ENCODE measurements around the gene ALDH3B1.
A peak's percentile ranks its signal among the peaks of the same experiment; 100 is the strongest.
"Not testable (repeated sequence)": the region's sequence is repeated elsewhere in the genome, so short reads cannot be mapped to it uniquely, and the experiment has no call there.

The ALDH3B1 gene, protein sequence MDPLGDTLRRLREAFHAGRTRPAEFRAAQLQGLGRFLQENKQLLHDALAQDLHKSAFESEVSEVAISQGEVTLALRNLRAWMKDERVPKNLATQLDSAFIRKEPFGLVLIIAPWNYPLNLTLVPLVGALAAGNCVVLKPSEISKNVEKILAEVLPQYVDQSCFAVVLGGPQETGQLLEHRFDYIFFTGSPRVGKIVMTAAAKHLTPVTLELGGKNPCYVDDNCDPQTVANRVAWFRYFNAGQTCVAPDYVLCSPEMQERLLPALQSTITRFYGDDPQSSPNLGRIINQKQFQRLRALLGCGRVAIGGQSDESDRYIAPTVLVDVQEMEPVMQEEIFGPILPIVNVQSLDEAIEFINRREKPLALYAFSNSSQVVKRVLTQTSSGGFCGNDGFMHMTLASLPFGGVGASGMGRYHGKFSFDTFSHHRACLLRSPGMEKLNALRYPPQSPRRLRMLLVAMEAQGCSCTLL

DNA sequence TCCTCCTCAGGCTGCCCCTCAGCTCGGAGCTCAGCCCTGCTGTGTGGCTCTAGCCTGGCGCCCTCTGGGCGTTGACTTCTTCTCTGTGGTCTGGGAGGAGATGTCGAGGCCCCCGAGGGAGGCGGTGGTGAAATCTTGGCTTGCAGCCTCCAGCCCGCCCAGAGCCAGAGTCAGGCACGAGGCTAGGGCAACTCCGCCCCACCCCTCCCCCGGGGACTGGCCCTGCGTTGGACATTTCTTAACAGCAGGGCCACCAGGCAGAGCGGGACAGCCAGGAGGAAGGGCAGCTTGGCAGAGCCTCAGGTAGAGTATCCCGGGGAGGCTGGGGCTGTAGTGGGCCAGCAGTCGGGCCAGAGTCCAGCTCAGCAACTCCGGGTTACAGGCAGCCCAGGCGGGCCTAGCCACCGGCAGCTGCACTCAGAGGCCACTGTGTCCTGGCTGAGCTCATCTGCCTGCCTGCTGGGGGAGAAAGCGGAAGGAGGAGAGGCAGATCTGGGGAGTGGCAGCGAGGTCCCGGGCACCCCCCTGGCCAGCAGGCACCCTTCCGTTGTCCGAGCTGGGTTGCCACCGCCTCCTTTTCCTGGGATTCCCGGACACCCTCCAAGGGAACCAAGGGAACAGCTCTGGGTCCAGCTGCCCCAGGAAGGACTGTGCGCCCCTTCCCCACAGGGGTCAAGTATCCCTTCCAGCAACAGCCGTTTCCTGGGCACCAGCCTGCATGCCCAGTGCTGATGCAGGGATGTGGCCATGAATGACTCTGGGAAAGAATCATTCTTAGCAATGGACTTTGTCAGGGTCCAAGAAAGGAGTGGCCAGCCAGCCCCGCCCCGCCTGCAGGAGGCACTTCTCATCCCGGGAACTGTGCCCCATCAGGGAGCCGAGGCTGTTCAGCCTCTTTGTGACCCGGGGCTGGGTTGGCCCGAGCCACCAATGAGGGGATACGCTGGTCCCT is at the start of gene ALDH3B1:
Gene ALDH3B1, plus strand, starts transcription at position 238 of the 952 bp plus-strand sequence. CDS start 4,971 bp downstream, outside the sequence.
- no peak for DNase-seq (ENCODE audit: low read depth in 2 of 2)

- not testable (repeated sequence) for DNase-seq (ENCODE audit: low read depth in 2 of 2)
Measured at GRCh38 chr11:67963217-67963616, 46.9 kb upstream of the ALDH3B1 start.

DNA sequence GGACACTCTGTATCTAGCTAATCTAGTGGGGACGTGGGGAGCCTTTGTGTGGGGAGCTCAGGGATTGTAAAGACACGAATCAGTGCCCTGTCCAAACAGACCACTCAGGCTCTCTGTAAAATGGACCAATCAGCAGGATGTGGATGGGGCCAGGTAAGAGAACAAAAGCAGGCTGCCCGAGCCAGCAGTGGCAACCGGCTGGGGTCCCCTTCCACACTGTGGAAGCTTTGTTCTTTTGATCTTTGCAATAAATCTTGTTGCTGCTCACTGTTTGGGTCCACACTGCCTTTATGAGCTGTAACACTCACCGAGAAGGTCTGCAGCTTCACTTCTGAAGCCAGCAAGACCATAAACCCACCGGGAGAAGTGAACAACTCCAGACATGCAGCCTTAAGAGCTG is 46.2 kb upstream of the ALDH3B1 start:
- not testable (repeated sequence) for DNase-seq (ENCODE audit: low read depth in 2 of 2)

DNA sequence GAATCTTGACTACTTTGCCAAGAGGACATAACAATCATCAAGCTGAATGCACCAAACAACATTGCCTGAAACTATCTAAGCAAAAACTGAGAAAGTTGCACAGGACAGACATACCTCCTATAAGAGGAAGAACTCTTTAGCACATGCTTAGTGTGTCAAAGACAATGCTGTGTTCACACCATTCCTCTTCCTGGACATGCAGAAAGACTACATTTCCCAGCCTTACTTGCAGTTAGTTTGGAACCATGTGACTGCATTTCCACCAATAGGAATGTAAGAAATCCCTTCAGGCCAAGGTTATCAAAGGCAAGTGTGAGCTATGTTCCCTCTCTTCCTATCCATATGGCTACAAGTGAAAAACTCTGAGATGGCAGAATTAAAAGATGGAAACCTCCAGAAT is 45.4 kb upstream of the ALDH3B1 start:
- not testable (repeated sequence) for DNase-seq (ENCODE audit: low read depth in 2 of 2)

DNA sequence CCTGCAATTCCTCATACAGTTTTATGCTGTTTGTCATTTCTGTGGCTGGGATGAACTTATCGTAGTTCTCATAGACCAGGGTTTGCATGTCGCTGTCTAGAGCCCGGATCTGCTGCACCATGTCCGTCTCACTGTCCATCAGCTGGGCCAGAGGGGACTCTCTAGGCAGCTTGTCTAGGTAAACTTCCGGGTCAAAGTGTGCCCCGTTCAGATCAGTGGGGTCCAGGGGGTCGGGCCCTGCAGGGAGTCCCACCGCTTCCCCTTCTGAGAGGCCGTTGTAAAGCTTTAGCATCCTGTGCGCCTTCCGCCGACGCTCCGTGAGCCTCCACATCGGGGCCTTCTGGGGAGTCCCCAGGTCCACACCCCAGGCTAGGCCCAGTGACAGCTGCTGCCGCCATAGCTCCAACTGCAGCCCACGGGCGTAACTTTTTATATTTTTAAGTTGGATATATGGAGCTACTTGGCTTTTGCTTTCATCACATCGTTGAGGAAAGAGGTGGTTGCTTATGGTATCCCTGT is 44.2 kb upstream of the ALDH3B1 start:
- not testable (repeated sequence) for DNase-seq (ENCODE audit: low read depth in 2 of 2)

DNA sequence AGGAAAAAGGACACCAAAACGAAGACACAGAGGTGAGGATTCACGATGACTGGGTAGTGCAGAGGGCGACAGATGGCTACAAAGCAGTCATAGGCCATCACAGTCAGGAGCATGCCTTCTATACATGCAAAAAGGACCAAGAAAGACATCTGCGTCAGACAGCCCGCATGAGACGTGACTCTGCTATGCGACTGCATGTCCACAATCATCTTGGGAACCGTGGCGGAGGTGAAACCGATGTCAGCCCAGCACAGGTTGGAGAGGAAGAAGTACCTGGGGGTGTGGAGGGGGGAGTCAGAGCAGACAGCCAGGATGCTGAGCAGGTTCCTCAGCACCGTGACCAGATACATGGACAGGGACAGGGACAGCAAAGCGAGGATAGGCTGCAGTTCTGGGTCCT is 35.4 kb upstream of the ALDH3B1 start:
- DNase-seq (ENCODE audit: low read depth in 2 of 2) = not testable (repeated sequence)

DNA sequence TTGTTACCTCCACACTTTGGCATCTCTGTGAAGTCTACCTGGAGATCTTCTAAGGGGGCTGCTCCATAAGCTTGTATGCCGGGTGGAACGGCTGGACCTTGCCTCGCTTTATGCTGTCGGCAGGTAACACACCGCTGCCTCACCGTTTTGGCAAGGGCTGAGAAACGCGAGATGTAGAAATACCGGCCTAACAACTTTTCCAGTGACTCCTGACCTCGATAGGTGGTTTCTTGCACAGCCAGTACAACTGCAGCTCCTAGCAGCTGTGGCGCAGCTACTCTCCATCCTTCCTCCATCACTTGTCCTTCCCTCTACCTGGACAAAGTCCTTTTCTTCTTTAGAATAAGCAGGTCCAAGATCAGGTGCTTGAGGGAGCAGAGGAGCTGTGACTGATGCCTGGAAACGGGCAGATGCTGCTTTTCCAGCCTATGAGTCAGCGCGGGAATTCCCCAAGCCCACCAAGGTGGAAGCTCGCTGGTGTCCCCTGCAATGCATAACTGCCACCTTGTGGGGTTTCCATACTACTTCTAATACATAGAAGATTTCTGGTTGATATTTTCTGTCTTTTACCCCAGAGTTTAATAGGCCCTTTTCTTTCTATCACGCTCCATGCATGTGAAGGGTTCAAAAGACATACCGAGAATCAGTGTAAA is 31.2 kb upstream of the ALDH3B1 start:
- DNase-seq (ENCODE audit: low read depth in 2 of 2) = not testable (repeated sequence)

GRCh38 chr11:67981226-67981625 is 28.9 kb upstream of the ALDH3B1 start:
- not testable (repeated sequence) for DNase-seq (ENCODE audit: low read depth in 2 of 2)

- DNase-seq (ENCODE audit: low read depth in 2 of 2) = not testable (repeated sequence)
Measured at GRCh38 chr11:67982255-67982857, 27.8 kb upstream of the ALDH3B1 start.

DNA sequence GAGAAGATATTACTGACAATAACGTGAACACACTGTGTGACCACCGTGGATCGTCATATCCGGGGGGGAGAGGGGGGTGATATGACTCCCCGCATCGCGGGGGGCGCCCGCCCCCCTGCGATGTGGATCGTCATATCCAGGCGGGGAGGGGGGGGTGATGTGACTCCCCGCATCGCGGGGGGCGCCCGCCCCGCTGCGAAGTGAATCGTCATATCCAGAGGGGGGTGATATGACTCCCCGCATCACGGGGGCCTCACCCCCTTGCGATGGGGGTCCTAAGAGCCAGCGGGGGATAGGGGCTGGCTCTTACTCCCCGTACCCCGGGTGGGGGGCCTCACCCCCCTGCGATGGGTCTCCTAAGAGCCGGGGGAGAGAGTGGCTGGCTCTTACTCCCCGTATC is 26.2 kb upstream of the ALDH3B1 start:
- no peak for DNase-seq (ENCODE audit: low read depth in 2 of 2)

DNA sequence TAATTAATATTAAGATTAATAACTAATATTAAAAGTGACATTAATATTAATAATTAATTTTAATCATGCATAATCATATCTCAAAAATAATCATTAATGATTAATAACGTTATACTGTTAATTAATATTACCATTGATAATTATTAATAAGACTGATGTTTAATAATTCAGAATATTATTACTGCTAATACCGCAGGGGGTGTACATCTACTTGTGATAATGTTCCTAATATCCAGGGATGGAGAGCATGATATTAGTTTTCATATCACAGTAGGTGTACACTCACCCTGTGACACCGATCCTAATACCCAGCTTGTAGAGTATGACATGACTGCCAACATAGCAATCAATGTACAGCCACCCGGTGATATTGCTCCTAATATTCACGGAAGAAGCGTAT is 24.8 kb upstream of the ALDH3B1 start:
- not testable (repeated sequence) for DNase-seq (ENCODE audit: low read depth in 2 of 2)

DNA sequence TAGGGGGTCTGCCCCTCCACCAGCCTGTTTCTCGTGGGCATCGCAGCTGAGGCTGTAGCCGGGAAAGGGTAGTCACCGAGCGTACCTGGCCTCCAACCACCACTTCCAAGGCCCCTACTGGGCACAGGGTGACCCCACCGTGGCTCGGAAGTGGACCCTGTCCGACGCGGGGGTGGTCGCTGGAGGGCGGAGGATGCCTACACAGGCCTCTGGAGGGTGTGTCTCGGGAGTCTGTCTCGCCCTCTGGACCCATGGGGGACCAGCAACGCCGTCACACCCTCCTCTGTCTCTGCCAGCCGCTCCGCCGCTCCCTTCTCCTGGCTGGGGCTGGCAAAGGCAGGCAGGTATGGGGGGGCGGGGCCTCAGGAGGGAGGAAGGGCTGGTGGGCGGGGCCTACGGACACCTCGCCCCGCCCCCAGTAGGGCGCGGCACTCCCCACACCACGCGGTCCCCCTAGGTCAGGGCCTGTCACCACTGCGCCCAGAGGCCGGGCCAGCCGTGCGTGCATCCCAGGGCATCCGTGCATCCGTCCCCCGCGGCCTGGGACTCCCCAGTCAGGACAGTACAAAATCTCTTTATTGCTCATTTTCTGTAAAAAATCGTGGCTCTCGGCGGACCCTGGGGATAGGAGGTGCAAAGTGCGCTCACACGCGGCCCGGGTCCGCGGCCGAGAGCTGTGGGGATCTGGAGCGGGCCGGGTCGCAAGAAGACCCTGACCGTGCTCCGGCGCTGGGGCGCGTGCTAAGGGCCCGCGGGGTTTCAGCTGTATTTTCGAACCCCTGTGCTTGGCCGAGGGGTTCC is 19.4 kb upstream of the ALDH3B1 start:
- not testable (repeated sequence) for DNase-seq (ENCODE audit: low read depth in 2 of 2)

DNA sequence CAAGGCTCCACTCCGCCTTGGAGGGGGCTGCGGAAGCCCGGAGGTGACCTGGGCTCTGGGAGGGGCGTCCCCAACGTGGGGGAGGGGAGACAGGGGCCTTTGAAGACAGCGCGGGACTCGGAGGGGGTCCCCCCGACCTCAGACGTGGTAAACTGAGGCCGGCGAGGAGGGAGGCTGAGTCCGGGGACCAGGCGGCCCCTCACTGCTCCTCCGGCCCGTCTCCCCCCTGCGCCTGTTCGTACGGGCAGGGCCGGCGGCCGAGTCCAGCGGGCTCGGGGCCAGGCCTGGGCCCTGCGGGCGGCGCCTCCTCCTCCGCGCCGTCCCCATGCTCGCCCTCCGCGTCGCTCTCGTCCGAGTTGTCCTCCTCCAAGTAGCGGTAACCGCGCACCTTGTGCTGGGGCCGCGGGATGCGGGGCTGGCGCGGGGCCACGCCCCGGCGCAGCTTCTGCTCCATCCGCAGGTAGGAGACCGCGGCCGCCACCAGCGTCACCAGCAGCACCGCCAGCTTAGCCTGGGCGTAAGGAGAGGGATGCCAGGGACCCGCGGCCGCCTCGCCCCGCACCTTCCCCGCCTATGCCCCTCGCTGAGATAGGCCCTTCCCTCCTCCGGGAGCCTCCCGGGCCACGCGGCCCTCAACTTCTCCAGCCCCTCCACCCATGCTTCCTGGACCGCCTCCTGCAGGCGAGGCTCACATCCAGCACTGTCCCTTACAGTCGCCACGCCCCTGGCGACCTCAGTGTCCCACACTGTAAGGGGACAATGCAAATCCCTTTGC is 18.6 kb upstream of the ALDH3B1 start:
- DNase-seq (ENCODE audit: low read depth in 2 of 2) = not testable (repeated sequence)

- DNase-seq (ENCODE audit: low read depth in 2 of 2) = peak in 1 of 2 donors; percentile 23
Measured at GRCh38 chr11:67993821-67994220, 16.3 kb upstream of the ALDH3B1 start.

GRCh38 chr11:67994387-67994786 is 15.7 kb upstream of the ALDH3B1 start:
- not testable (repeated sequence) for DNase-seq (ENCODE audit: low read depth in 2 of 2)

DNA sequence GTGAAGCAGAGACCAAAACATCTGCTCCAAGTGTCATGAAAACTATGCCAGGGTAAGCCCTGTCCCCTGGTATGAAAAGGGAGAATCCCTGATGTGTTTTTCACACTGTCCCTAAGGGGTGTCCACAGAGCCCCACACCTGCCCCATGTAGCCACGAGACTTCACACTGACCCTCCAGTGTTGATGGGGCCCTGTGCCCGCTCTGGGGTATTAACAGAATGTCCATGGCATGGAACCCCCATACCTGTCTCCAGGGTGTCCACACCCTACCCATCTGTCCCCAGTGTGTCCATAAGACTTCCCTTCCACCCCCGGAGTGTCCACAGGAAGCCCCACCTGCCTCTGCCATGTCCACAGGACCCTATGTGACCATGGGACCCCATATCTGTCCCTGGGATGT is 15.0 kb upstream of the ALDH3B1 start:
- DNase-seq (ENCODE audit: low read depth in 2 of 2) = not testable (repeated sequence)

DNA sequence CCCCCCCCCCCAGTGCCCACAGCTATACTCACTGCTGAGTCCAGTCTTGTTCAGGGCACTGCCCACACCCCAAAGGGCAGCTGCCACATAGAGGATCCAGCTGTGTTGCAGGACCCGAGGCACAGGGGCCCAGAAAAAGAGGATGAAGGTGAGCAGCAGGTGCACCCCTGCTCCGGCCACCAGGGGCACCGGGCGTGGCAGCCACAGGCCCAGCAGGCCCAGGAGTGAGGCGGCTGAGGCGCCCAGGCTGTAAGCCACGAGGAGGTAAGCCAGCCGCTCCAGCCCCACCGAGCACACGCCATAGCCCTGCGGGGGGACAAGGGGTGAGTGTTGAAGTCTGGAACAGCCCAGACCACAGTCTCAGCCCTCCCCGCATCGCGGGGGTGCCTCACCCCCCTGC is 14.5 kb upstream of the ALDH3B1 start:
- DNase-seq (ENCODE audit: low read depth in 2 of 2) = not testable (repeated sequence)

DNA sequence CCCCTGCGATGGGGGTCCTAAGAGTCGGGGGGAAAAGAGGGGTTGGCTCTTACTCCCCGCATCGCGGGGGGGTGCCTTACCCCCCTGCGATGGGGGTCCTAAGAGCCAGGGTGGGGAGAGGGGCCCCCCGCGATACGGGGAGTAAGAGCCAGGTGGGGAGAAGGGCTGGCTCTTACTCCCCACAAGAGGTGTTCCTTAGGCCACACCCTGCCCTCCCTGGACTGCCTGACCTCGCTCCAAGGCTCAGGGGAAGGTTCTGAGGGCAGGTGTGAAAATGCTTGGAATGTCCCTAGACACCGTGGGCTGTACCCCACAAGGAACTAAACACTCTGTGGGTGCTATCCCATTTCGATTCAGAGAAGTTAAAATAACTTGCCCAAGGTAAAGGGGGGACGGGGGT is 14.1 kb upstream of the ALDH3B1 start:
- no peak for DNase-seq (ENCODE audit: low read depth in 2 of 2)
